GM11168 (cell line): Measurements from ENCODE around the gene MED29.

ENCODE experiments used
- in situ Hi-C: fragments of 300-500 bp; cut with MboI; formaldehyde crosslinking; loops from one replicate; pipeline ENCODE4 v1.12.0; 2022; ENCODE audit warnings: low sequenced_read_pairs; ENCODE audit not compliant: unreplicated experiment

The MED29 gene

DNA sequence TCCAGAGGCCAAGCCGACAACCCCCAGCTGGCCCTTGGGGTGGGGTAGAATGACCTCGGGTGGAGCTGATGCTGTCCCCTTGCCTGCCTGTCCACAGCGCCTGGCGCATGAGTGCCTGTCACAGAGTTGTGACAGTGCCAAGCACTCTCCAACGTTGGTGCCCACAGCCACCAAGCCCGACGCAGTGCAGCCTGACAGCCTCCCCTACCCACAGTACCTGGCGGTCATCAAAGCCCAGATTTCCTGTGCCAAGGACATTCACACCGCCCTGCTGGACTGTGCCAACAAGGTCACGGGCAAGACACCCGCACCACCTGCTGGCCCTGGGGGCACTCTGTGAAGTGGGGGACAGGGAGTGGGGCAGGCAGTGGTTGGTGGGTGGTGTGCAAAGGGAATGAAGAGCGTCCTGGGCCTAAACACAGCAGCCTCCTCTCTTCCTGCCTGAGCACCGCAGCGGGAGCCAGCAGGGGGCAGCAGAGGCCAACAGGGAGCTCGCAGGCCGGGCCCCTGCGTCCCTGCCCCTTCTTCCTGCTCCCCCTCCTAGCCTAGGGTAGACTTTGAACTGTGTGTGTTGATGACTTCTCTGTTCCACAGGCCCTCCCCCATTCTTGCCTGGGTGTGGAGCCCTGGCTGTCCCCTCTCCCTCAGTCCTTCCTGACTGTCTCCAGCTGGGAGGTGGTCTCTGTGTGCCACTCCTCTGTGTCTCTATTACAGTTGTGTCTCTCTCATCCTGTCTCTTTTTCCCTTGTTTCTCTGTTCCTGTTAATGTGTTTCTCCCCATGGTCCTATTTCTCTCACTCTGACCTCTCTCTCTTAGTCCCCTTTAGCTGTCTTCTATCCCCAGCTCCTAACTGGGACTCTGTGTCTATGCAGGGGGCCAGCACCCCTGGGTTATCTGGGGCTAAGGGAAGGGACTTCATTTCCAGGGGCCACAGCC is 6.5 kb downstream of the MED29 start:
- in situ Hi-C loops, result no loop called here

DNA sequence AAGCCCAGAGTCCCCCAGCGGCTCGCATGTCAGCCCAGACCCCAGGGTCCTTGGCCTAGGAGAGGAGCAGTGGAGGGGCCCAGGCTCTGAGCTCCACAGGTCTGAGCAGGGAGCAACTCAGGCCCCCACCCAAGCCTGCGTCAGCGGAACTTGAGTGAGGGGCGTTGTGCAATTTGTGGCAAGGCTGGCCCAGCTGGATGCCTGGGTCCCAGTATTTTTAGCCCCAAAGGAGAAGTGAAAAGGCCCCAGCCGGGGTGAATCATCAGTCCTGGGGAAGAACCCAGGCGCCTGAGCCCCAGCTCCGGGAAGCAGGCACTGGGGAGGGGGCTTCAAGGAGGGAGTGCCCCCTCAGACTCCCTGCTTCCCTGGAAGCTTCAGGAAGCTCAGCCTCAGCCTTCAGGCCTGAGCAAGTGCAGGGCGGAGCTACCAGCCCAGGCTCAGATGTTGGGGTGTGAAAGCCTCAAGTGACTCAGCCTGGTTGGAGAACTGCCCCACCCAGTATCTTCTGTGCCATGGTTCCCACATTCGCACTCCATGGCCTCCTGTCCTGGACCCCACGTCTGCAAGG is 7.2 kb downstream of the MED29 start:
- in situ Hi-C loops, result no loop called here

DNA sequence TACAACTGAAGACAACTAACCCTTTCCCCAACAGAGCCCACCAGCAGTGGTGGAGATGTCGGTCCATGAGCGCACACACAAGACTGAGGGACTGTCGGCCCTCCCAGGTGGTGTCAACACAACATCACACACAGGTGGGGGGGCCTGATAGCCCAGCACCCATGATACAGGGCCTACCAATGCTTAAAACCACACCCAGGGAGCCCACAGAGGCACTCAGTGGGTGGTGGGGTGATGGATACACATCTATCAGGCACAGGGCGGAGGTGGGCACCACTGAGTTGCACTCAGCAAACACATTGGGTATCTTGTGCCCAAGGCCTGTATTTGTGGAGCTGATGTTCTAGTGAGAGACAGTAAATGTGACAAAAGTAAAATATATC is 8.5 kb downstream of the MED29 start:
- in situ Hi-C loops, result no loop called here

- in situ Hi-C loops, result no loop called here
Observed at GRCh38 chr19:39400061-39400460, 8.9 kb downstream of the MED29 start.

DNA sequence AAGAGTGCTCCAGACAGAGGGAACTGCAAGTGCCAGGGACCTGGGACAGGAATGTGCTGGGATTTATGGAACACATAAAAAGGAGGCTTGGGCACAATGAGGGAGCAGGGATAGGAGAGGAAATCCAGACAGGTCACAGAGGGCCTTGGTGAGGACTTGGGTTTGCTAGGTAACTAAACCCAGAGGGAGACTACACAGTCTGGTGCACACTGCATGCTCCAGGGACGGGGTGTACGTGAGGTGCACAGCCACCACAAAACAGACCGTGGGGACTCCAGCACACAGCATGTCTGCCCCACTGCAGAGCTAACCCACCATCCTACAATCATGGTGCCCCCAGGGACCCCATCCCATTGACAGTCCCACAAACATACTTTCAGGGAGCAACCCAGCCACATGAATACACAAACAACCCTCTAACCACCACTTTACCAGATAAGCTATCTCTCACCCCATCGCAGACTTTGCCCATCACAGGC is 9.9 kb downstream of the MED29 start:
- in situ Hi-C loops, result no loop called here

- in situ Hi-C loops, result no loop called here
Observed at GRCh38 chr19:39401549-39402345, 10.6 kb downstream of the MED29 start.

- in situ Hi-C loops, result no loop called here
Observed at GRCh38 chr19:39402346-39403300, 11.4 kb downstream of the MED29 start.

GRCh38 chr19:39403331-39404312 is 12.4 kb downstream of the MED29 start:
- in situ Hi-C loops, result no loop called here

DNA sequence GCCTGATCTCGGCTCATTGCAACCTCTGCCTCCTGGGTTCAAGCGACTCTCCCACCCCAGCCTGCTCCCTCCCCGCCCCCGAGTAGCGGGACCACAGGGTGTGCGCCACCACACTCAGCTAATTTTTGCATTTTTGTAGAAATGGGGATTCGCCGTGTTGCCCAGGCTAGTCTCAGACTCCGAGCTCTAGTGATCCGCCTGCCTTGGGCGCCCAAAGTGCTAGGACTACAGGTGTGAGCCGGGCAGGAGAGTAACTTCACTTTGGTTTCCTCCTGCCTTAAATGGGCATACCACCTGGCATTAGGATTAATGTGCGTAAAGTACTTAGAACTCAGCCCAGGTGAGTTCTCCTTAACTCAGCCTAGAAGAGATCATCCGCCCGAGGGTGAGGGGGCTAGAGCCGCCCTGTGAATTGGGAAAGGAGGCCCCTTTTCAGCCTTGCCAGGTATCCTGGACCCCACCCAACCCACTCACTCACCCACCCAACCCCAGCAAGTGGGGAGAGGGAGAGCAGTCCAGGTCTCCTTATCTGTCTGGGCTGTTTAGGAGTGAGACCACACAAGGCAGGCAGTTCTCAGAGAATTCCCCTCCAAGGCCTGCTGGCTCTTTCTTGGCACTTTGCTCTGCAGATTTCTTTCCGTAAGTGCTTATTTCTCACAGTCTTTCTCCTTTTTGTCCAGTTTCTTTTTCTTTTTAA is 14.2 kb downstream of the MED29 start:
- in situ Hi-C loops, result no loop called here

GRCh38 chr19:39405958-39406655 is 14.9 kb downstream of the MED29 start:
- in situ Hi-C loops, result no loop called here

- in situ Hi-C loops, result no loop called here
Observed at GRCh38 chr19:39406656-39407409, 15.7 kb downstream of the MED29 start, which contains the start of gene ZFP36. TSS of gene ZFP36 (plus strand) at chr19:39406847. CDS start at chr19:39406905, 58 bp downstream.

GRCh38 chr19:39407410-39407659 is 16.2 kb downstream of the MED29 start:
- in situ Hi-C loops, result no loop called here

DNA sequence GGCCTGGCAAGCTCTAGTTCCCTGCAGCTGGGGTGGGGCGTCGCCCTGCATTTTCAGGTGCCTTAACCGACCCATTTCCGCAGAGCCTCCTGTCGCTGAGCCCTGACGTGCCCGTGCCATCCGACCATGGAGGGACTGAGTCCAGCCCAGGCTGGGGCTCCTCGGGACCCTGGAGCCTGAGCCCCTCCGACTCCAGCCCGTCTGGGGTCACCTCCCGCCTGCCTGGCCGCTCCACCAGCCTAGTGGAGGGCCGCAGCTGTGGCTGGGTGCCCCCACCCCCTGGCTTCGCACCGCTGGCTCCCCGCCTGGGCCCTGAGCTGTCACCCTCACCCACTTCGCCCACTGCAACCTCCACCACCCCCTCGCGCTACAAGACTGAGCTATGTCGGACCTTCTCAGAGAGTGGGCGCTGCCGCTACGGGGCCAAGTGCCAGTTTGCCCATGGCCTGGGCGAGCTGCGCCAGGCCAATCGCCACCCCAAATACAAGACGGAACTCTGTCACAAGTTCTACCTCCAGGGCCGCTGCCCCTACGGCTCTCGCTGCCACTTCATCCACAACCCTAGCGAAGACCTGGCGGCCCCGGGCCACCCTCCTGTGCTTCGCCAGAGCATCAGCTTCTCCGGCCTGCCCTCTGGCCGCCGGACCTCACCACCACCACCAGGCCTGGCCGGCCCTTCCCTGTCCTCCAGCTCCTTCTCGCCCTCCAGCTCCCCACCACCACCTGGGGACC is 16.6 kb downstream of the MED29 start:
- in situ Hi-C loops, result no loop called here

- in situ Hi-C loops, result no loop called here
Observed at GRCh38 chr19:39408392-39409207, 17.4 kb downstream of the MED29 start.

GRCh38 chr19:39409208-39410016 is 18.2 kb downstream of the MED29 start:
- in situ Hi-C loops, result no loop called here
